ENCODE results near the gene ADGRG3. TPM values are rescaled to one million over a fixed set of nuclear protein-coding genes. Genes with fewer than 3 reads are reported as not detected.

Gene ADGRG3
- total and polyA plus RNA-seq, 2 of the 13 experiments (the other 11 are each of a cell fraction or from before 2014, with no cell fraction given): 2.7 to 11.8 TPM

- no peak for TF ChIP-seq ZBTB40 (IDR thresholded peaks at IDR 0.05)
- TF ChIP-seq ZBTB40 (CRISPR knock-in tag; IDR thresholded peaks at IDR 0.05): no peak
- TF ChIP-seq ZNF616 (CRISPR knock-in tag; IDR thresholded peaks at IDR 0.05; ENCODE audit: low read depth): no peak
- no peak for TF ChIP-seq RFX1 (IDR thresholded peaks at IDR 0.05)
- no peak for TF ChIP-seq HES4 (CRISPR knock-in tag; IDR thresholded peaks at IDR 0.05; ENCODE audit: borderline replicate concordance)
- TF ChIP-seq BRD4 (CRISPR knock-in tag; IDR thresholded peaks at IDR 0.05): no peak
- no peak for TF ChIP-seq SOX5 (CRISPR knock-in tag; IDR thresholded peaks at IDR 0.05; ENCODE audit: borderline replicate concordance)
- 0 out of 2 replicates have a peak, but pooled peaks have one; percentile 10 for TF ChIP-seq MED13 (CRISPR knock-in tag; IDR thresholded peaks at IDR 0.05)
- no peak for TF ChIP-seq ZNF782 (CRISPR knock-in tag; IDR thresholded peaks at IDR 0.05; ENCODE audit: borderline replicate concordance)
- TF ChIP-seq ZNF557 (CRISPR knock-in tag; IDR thresholded peaks at IDR 0.05): no peak; the same call in 1 of the 2 replicates
- TF ChIP-seq, protein P1, sequence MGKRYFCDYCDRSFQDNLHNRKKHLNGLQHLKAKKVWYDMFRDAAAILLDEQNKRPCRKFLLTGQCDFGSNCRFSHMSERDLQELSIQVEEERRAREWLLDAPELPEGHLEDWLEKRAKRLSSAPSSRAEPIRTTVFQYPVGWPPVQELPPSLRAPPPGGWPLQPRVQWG (CRISPR knock-in tag; IDR thresholded peaks at IDR 0.05; ENCODE audit: borderline replicate concordance, low read depth): no peak
- TF ChIP-seq ZNF501 (CRISPR knock-in tag; IDR thresholded peaks at IDR 0.05): no peak
- TF ChIP-seq SP2 (CRISPR knock-in tag; IDR thresholded peaks at IDR 0.05): no peak
- no peak for TF ChIP-seq SNAPC2 (CRISPR knock-in tag; IDR thresholded peaks at IDR 0.05)
- no peak for TF ChIP-seq ZNF138 (CRISPR knock-in tag; IDR thresholded peaks at IDR 0.05; ENCODE audit: low read depth)
- TF ChIP-seq ZNF691 (CRISPR knock-in tag; IDR thresholded peaks at IDR 0.05; ENCODE audit: borderline replicate concordance, low read depth): no peak; the same call in 1 of the 2 replicates
- no peak for TF ChIP-seq MTERF4 (CRISPR knock-in tag; IDR thresholded peaks at IDR 0.05)
- TF ChIP-seq ZNF382 (CRISPR knock-in tag; IDR thresholded peaks at IDR 0.05; ENCODE audit: borderline replicate concordance): no peak
- TF ChIP-seq RXRB (CRISPR knock-in tag; IDR thresholded peaks at IDR 0.05; ENCODE audit: borderline replicate concordance): no peak
These were observed 68.6 kb downstream of the ADGRG3 start (continued) for GRCh38 chr16:57736419-57737351.

Data from HepG2 (cell line).